SU-DHL-6 (cell line): ENCODE data around the gene HIBADH.

Source experiments
- H2AFZ ChIP-seq: fragments of 200-600 bp; sonication (generic); 2 replicates; pipeline ENCODE4 v1.6.1; 2014; ENCODE audit warnings: low read depth, mild to moderate bottlenecking, moderate library complexity, mixed read lengths, antibody characterized with exemption, low read length; ENCODE audit not compliant: severe bottlenecking
- H3F3A ChIP-seq: fragments of 200-600 bp; shearing (Covaris generic); 2 replicates; pipeline ENCODE4 v1.6.0; 2016; ENCODE audit warnings: antibody characterized with exemption, mild to moderate bottlenecking; ENCODE audit not compliant: insufficient read depth
- H3K27ac ChIP-seq: fragments of 200-600 bp; sonication (generic); 2 replicates; pipeline ENCODE4 v1.5.1; 2016; ENCODE audit warnings: low read depth, mild to moderate bottlenecking, low read length, moderate library complexity, mixed read lengths
- H3K27me3 ChIP-seq: fragments of 200-600 bp; sonication (generic), shearing (Covaris generic); 2 replicates; pipeline ENCODE4 v1.6.0; 2014; ENCODE audit warnings: mild to moderate bottlenecking, low read length
- H3K36me3 ChIP-seq: fragments of 200-600 bp; sonication (generic); 2 replicates; pipeline ENCODE4 v1.6.1; 2014; ENCODE audit warnings: mild to moderate bottlenecking, low read length, mixed read lengths
- H3K4me2 ChIP-seq: fragments of 300-600, 200-600 bp; shearing (Covaris generic), sonication (generic); 2 replicates; pipeline ENCODE4 v1.6.0; 2014; ENCODE audit warnings: low read length, low read depth, mild to moderate bottlenecking; ENCODE audit not compliant: poor library complexity, severe bottlenecking
- H3K4me3 ChIP-seq: fragments of 200-600 bp; sonication (generic); 2 replicates; pipeline ENCODE4 v1.5.1; 2014; ENCODE audit warnings: antibody characterized with exemption, low read length, mild to moderate bottlenecking, mixed read lengths; ENCODE audit not compliant: insufficient read depth, poor library complexity, severe bottlenecking
- H3K79me2 ChIP-seq: fragments of 200-600 bp; sonication (generic); 2 replicates; pipeline ENCODE4 v1.6.1; 2014; ENCODE audit warnings: mild to moderate bottlenecking, low read length, moderate library complexity; ENCODE audit not compliant: insufficient read depth
- H3K9ac ChIP-seq: fragments of 200-600 bp; sonication (generic); 2 replicates; pipeline ENCODE4 v1.7.0; 2014; ENCODE audit warnings: mild to moderate bottlenecking, low read length
- H3K9me2 ChIP-seq: fragments of 200-600 bp; sonication (generic); replicated peaks from 2 replicates; pipeline ENCODE4 v1.6.1; 2014; ENCODE audit warnings: low read length; ENCODE audit not compliant: insufficient read depth
- H3K9me3 ChIP-seq: fragments of 200-600 bp; sonication (generic); 2 replicates; pipeline ENCODE4 v1.6.1; 2014; ENCODE audit warnings: low read length, mixed read lengths; ENCODE audit not compliant: insufficient read depth
- H4K20me1 ChIP-seq: fragments of 200-600 bp; sonication (generic); 2 replicates; pipeline ENCODE4 v1.6.1; 2014; ENCODE audit warnings: low read depth, mild to moderate bottlenecking, antibody characterized with exemption, low read length, moderate library complexity, mixed read lengths
- EZH2phosphoT487 ChIP-seq: fragments of 200-600 bp; sonication (generic), shearing (Covaris generic); conservative IDR thresholded peaks from 2 replicates; pipeline ENCODE4 v1.6.1; 2018; ENCODE audit warnings: mild to moderate bottlenecking, antibody characterized with exemption, low read length, moderate library complexity, mixed read lengths
- TF ChIP-seq, protein P1 (sequence below): fragments of 200-600 bp; sonication (generic); IDR thresholded peaks from one replicate; pipeline ENCODE4 v1.5.1; 2017; ENCODE audit warnings: antibody characterized with exemption, mild to moderate bottlenecking, low read length, moderate library complexity; ENCODE audit not compliant: insufficient read depth, poor library complexity, severe bottlenecking

The HIBADH gene

GRCh38 chr7:27478084-27478483, 184.6 kb downstream of the HIBADH start:
- Histone ChIP-seq H2AFZ (no peak overlapping the region), H3K79me2 (no peaks in the 10 kb centered on the region), H3K27ac (no peak overlapping the region), H3K4me2 (no peak overlapping the region), H4K20me1 (no peaks in the 10 kb centered on the region), H3K27me3 (no peaks in the 10 kb centered on the region; the same call in 1 of the 2 replicates), H3K9me2 (no peaks in the 10 kb centered on the region), H3F3A (no peaks in the 10 kb centered on the region), H3K4me3 (no peak overlapping the region), H3K9me3 (no peaks in the 10 kb centered on the region), H3K36me3 (no peaks in the 10 kb centered on the region), H3K9ac (no peak overlapping the region)
- TF ChIP-seq, protein P1, sequence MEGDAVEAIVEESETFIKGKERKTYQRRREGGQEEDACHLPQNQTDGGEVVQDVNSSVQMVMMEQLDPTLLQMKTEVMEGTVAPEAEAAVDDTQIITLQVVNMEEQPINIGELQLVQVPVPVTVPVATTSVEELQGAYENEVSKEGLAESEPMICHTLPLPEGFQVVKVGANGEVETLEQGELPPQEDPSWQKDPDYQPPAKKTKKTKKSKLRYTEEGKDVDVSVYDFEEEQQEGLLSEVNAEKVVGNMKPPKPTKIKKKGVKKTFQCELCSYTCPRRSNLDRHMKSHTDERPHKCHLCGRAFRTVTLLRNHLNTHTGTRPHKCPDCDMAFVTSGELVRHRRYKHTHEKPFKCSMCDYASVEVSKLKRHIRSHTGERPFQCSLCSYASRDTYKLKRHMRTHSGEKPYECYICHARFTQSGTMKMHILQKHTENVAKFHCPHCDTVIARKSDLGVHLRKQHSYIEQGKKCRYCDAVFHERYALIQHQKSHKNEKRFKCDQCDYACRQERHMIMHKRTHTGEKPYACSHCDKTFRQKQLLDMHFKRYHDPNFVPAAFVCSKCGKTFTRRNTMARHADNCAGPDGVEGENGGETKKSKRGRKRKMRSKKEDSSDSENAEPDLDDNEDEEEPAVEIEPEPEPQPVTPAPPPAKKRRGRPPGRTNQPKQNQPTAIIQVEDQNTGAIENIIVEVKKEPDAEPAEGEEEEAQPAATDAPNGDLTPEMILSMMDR: no peak
- TF ChIP-seq EZH2phosphoT487: no peak

GRCh38 chr7:27476493-27476892, 186.2 kb downstream of the HIBADH start:
- Histone ChIP-seq H2AFZ (no peak overlapping the region), H3K79me2 (no peaks in the 10 kb centered on the region), H3K36me3 (no peaks in the 10 kb centered on the region), H3K9ac (no peak overlapping the region), H3K4me2 (no peak overlapping the region), H3K27me3 (no peaks in the 10 kb centered on the region), H3K4me3 (no peak overlapping the region), H3K9me2 (no peaks in the 10 kb centered on the region), H4K20me1 (no peaks in the 10 kb centered on the region), H3F3A (no peaks in the 10 kb centered on the region), H3K9me3 (no peaks in the 10 kb centered on the region), H3K27ac (no peak overlapping the region)
- TF ChIP-seq, protein P1: no peak
- TF ChIP-seq EZH2phosphoT487: no peak
